Heart left ventricle (tissue), 13 donors: ENCODE data around the gene SREBF1.

ENCODE experiments used
- POLR2A ChIP-seq, 2 donors: fragments of 450-650 bp; IDR thresholded peaks; one replicate each; pipeline ENCODE4 v1.6.1; 2017; ENCODE audit warnings: antibody characterized with exemption in 2 of 2, mild to moderate bottlenecking in 2 of 2, moderate library complexity in 2 of 2
- TF ChIP-seq, protein P1 (sequence below), 12 donors: fragments of 200-600 bp; sonication (generic) in 4 of 12; IDR thresholded peaks; one replicate each; pipeline versions ENCODE4 v1.5.0 to v1.8.0; 2018 to 2022; ENCODE audit warnings: antibody characterized with exemption in 12 of 12, mild to moderate bottlenecking in 5 of 12
- donor health status: ischemic (EF 13 %, LVEDD 7.1; RV severe dilation, severe dysfunction).
- donor health status: DM: no; HTN: yes; CAD: no.
- donor health status: DM: no; HTN: no; CAD: no.
- donor health status: ischemic (EF 25% LVEDD 6.9; RV normal size, moderate dysfunction).
- donor health status: ischemic (EF 25% LVEDD 5.7; RV mildly dilated, moderate dysfunction).
- donor health status: ischemic (EF 35%, LVEDD 5.7; RV mildly dilated, moderate dysfunction).
- donor health status: nonischemic (EF 11% LVEDD 7.7; RV severe dilation, severe dysfunction).
- donor health status: DM: yes; HTN: yes; CAD: no.
- donor health status: PGD.
- donor health status: ischemic (EF 29% LVEDD 5.4; RV normal size, mild dysfunction).
- donor health status: nonischemic (EF 23%, LVEDD 6.1; RV moderate dilation, normal function).

DNA sequence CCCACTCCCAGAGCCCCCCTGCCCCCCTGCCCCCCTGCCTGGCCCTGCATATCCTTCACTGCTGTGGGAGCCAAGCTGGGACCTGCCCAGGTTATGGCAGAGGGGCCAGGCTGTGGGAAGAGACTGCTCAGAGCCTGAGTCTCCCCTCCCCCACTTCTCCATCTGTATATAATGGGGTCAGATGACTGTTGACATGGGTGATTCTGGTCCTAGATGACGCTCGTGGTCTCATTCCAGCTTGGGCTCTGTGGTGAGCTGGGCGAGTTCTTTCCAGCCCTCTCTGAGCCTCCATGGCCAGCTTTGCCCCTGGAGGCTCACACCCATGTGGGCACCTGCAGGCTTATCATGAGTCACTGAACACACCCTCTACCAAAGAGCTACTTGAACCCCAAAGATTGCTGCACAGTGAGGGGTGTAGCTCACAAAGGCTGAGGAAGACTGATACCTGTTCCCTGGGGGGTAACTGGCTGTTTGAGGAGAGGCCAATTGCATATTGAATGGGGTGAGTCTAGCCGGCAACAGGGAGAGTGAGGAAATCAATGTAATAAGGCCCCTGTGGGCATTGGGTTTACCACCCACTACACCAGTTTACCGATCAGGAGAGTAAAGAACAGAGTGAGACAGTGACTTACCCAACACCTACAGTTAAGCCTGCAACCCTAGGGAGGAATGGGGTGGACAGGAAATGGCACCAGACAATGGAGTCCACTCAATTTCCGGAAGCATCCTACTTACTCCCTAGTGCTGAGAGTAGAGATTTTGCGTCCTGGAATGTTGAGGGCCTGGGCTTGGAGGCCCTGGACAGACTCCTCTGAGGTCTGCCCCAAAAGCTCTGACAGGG lies 4.2 kb upstream of the SREBF1 start:
- TF ChIP-seq POLR2A (IDR thresholded peaks at IDR 0.05), result no peak
- TF ChIP-seq, protein P1, sequence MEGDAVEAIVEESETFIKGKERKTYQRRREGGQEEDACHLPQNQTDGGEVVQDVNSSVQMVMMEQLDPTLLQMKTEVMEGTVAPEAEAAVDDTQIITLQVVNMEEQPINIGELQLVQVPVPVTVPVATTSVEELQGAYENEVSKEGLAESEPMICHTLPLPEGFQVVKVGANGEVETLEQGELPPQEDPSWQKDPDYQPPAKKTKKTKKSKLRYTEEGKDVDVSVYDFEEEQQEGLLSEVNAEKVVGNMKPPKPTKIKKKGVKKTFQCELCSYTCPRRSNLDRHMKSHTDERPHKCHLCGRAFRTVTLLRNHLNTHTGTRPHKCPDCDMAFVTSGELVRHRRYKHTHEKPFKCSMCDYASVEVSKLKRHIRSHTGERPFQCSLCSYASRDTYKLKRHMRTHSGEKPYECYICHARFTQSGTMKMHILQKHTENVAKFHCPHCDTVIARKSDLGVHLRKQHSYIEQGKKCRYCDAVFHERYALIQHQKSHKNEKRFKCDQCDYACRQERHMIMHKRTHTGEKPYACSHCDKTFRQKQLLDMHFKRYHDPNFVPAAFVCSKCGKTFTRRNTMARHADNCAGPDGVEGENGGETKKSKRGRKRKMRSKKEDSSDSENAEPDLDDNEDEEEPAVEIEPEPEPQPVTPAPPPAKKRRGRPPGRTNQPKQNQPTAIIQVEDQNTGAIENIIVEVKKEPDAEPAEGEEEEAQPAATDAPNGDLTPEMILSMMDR (IDR thresholded peaks at IDR 0.05), result no peak
